ENCODE data around the gene KRTAP23-1.

- no peak for TF ChIP-seq POLR2AphosphoS5 (IDR thresholded peaks at IDR 0.05; ENCODE audit: borderline replicate concordance, low read depth, low read length)
- TF ChIP-seq EZH2 (IDR thresholded peaks at IDR 0.05), result no peak
These were observed 33.8 kb upstream of the KRTAP23-1 start for GRCh38 chr21:30382201-30382600.
